ENCODE measurements around the gene PTPRCAP.

Gene PTPRCAP

GRCh38 chr11:67452141-67452952 is 14.9 kb upstream of the PTPRCAP start, which contains the start of gene GPR152:
GPR152 (minus strand) TSS chr11:67452729; CDS start chr11:67452724, 5 bp downstream.
- no peak for TF ChIP-seq CTCF (IDR thresholded peaks at IDR 0.05; ENCODE audit: low read depth, low read length)
- DNase-seq (ENCODE audit: extremely low read depth, low read depth), result no peak

- TF ChIP-seq CTCF (IDR thresholded peaks at IDR 0.05; ENCODE audit: low read depth, low read length), result no peak
- no peak for DNase-seq (ENCODE audit: extremely low read depth, low read depth)
Observed at GRCh38 chr11:67451658-67451976, 14.1 kb upstream of the PTPRCAP start.

GRCh38 chr11:67450796-67451657 is 13.5 kb upstream of the PTPRCAP start:
- TF ChIP-seq CTCF (IDR thresholded peaks at IDR 0.05; ENCODE audit: low read depth, low read length), result no peak
- DNase-seq (ENCODE audit: extremely low read depth, low read depth), result no peak

GRCh38 chr11:67449116-67449844 is 11.8 kb upstream of the PTPRCAP start:
- TF ChIP-seq CTCF (IDR thresholded peaks at IDR 0.05; ENCODE audit: low read depth, low read length), result no peak
- no peak for DNase-seq (ENCODE audit: extremely low read depth, low read depth)

- DNase-seq (ENCODE audit: extremely low read depth, low read depth), result no peak
- TF ChIP-seq CTCF (IDR thresholded peaks at IDR 0.05; ENCODE audit: low read depth, low read length), result no peak
Observed at GRCh38 chr11:67448220-67448609, 10.7 kb upstream of the PTPRCAP start.

GRCh38 chr11:67445515-67445914 is 8.0 kb upstream of the PTPRCAP start:
- TF ChIP-seq CTCF (IDR thresholded peaks at IDR 0.05; ENCODE audit: low read depth, low read length), result no peak
- DNase-seq (ENCODE audit: extremely low read depth, low read depth), result no peak

All from AG09319 (cell line).